Fibroblast of skin of left quadriceps (primary cell): Measurements from ENCODE around the gene GUCY1A2.
A peak's percentile ranks its signal among the peaks of the same experiment; 100 is the strongest.
"Not testable (repeated sequence)": the region's sequence is repeated elsewhere in the genome, so short reads cannot be mapped to it uniquely, and the experiment has no call there.

Experiments
- DNase-seq, 2 experiments: peaks; one replicate each; pipeline ENCODE4 v3.0.0-alpha.2; 2013; ENCODE audit warnings: low read depth in 2 of 2

The GUCY1A2 gene

GRCh38 chr11:106939157-106939556, 79.1 kb downstream of the GUCY1A2 start:
- DNase-seq, result no peak

- DNase-seq, result no peak
Measured at GRCh38 chr11:106937111-106937510, 81.2 kb downstream of the GUCY1A2 start.

GRCh38 chr11:106925245-106925644, 93.0 kb downstream of the GUCY1A2 start:
- peak; percentile 46 to 58 for DNase-seq

- no peak for DNase-seq
Measured at GRCh38 chr11:106920899-106921509, 97.3 kb downstream of the GUCY1A2 start.

- DNase-seq, result no peak
Measured at GRCh38 chr11:106917973-106918372, 100.3 kb downstream of the GUCY1A2 start.

- no peak for DNase-seq
Measured at GRCh38 chr11:106914409-106914808, 103.9 kb downstream of the GUCY1A2 start.

- no peak for DNase-seq
Measured at GRCh38 chr11:106913141-106913540, 105.1 kb downstream of the GUCY1A2 start.

GRCh38 chr11:106904826-106905225, 113.5 kb downstream of the GUCY1A2 start:
- no peak for DNase-seq

- DNase-seq, result no peak
Measured at GRCh38 chr11:106889718-106890117, 128.6 kb downstream of the GUCY1A2 start.

- no peak for DNase-seq
Measured at GRCh38 chr11:106888386-106888785, 129.9 kb downstream of the GUCY1A2 start.

GRCh38 chr11:106883693-106884092, 134.6 kb downstream of the GUCY1A2 start:
- not testable (repeated sequence) for DNase-seq

- DNase-seq, result no peak
Measured at GRCh38 chr11:106879832-106880546, 138.3 kb downstream of the GUCY1A2 start.

GRCh38 chr11:106879029-106879428, 139.2 kb downstream of the GUCY1A2 start:
- no peak for DNase-seq

GRCh38 chr11:106875013-106875412, 143.3 kb downstream of the GUCY1A2 start:
- DNase-seq, result peak in 1 of 2 experiments; percentile 4

- DNase-seq, result no peak
Measured at GRCh38 chr11:106872246-106872645, 146.0 kb downstream of the GUCY1A2 start.

GRCh38 chr11:106858200-106858599, 160.1 kb downstream of the GUCY1A2 start:
- no peak for DNase-seq

GRCh38 chr11:106856566-106856965, 161.7 kb downstream of the GUCY1A2 start:
- DNase-seq, result no peak

- no peak for DNase-seq
Measured at GRCh38 chr11:106854429-106854828, 163.8 kb downstream of the GUCY1A2 start.

- no peak for DNase-seq
Measured at GRCh38 chr11:106853850-106854401, 164.3 kb downstream of the GUCY1A2 start.

- no peak for DNase-seq
Measured at GRCh38 chr11:106852779-106853178, 165.5 kb downstream of the GUCY1A2 start.

GRCh38 chr11:106848526-106848925, 169.8 kb downstream of the GUCY1A2 start:
- DNase-seq, result no peak

GRCh38 chr11:106842134-106842533, 176.1 kb downstream of the GUCY1A2 start:
- DNase-seq, result no peak

- no peak for DNase-seq
Measured at GRCh38 chr11:106840947-106841346, 177.3 kb downstream of the GUCY1A2 start.
